Endometrium (tissue), 2 donors: ENCODE results near the gene SEMA4C.

Experiments used
- FAIRE-seq: peaks from 2 replicates; lab custom pipeline; 2012; peaks lifted over from hg19 to GRCh38; lab: Jason Lieb, UNC
- donor health status: control.
- donor health status: control.

SEMA4C gene

GRCh38 chr2:96881349-96882195 lies 11.7 kb upstream of the SEMA4C start:
- no peak for FAIRE-seq

- no peak for FAIRE-seq
These were observed 11.0 kb upstream of the SEMA4C start for GRCh38 chr2:96880891-96881273.

GRCh38 chr2:96879545-96880040 lies 9.7 kb upstream of the SEMA4C start:
- no peak for FAIRE-seq

GRCh38 chr2:96878796-96879544 lies 9.1 kb upstream of the SEMA4C start:
- no peak for FAIRE-seq

GRCh38 chr2:96878171-96878570 lies 8.3 kb upstream of the SEMA4C start:
- no peak for FAIRE-seq

GRCh38 chr2:96877631-96878092 lies 7.8 kb upstream of the SEMA4C start:
- no peak for FAIRE-seq

GRCh38 chr2:96877042-96877451 lies 7.2 kb upstream of the SEMA4C start:
- no peak for FAIRE-seq

- FAIRE-seq = no peak
These were observed 6.6 kb upstream of the SEMA4C start for GRCh38 chr2:96876269-96877041.

- FAIRE-seq = no peak
These were observed 5.8 kb upstream of the SEMA4C start for GRCh38 chr2:96875498-96876268.

GRCh38 chr2:96874198-96874831 lies 4.4 kb upstream of the SEMA4C start:
- FAIRE-seq = no peak

GRCh38 chr2:96873651-96874096 lies 3.8 kb upstream of the SEMA4C start:
- no peak for FAIRE-seq

GRCh38 chr2:96872591-96873349 lies 2.9 kb upstream of the SEMA4C start:
- FAIRE-seq = no peak

- no peak for FAIRE-seq
These were observed 861 bp upstream of the SEMA4C start for GRCh38 chr2:96870626-96871255.

- FAIRE-seq = no peak
These were observed 529 bp downstream of the SEMA4C start for GRCh38 chr2:96869281-96869821.

GRCh38 chr2:96868555-96869280 lies 1.2 kb downstream of the SEMA4C start:
- FAIRE-seq = no peak

GRCh38 chr2:96867756-96868554 lies 1.9 kb downstream of the SEMA4C start:
- FAIRE-seq = no peak

GRCh38 chr2:96866986-96867755 lies 2.7 kb downstream of the SEMA4C start:
- FAIRE-seq = no peak
